ENCODE measurements around the gene PLEKHM3.
"Not testable (repeated sequence)": the region's sequence is repeated elsewhere in the genome, so short reads cannot be mapped to it uniquely, and the experiment has no call there.

Gene PLEKHM3

GRCh38 chr2:208037564-208038487 lies 12.5 kb upstream of the PLEKHM3 start:
- DNase-seq: no peak

GRCh38 chr2:208036357-208036756 lies 11.0 kb upstream of the PLEKHM3 start:
- no peak for DNase-seq

DNA sequence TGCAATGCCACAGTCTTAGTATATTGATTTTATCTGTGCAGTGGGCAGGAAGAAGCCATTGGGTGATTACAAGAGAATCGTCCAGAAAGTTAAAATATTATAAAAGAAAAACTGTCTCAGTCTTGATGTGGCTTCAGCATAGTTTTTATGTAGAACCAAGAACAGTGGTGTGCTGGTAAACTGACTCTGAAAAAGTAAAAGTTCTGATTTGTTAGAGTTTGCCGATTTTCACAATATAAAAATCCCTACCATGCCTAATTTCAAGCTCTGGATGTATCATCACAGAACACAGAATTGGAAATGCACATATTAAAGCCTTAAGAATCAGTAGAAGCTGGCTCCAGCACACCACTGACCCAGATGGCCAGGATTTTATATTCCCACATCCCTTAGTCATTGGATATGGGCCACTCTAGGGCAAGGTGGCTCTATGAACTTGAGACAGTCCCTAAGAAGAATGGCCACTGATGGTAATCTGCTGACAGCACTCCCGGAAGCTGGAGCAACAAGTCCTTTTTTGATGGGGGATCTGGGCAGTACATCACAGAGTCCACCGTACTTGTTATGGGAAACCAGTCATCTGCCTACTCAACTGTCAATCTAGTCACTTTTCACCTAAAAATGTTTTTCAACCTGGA lies 9.3 kb upstream of the PLEKHM3 start:
- DNase-seq: no peak

- DNase-seq: peak in 1 of 4 experiments; percentile 4
Measured at GRCh38 chr2:208033701-208034502, 8.6 kb upstream of the PLEKHM3 start.

GRCh38 chr2:208031608-208032019 lies 6.3 kb upstream of the PLEKHM3 start:
- no peak for DNase-seq

DNA sequence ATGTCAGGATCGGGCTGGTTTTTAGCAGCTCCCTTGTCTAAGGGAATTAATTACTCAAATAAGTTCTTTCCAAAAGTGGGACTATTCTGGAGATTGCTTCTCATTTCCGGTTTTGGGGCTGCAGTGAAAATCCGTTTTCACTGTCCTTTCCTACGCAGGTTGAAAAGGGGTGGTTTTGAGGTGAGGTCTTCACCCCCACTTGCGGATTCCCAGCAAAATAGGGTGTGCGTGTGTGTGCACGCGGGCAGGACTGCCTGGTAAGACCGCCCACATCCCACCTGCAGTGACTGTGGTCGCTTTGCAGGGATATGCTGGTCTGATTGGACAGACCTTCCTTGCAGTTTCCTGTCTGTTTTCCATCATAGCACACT lies 472 bp upstream of the PLEKHM3 start:
- DNase-seq: no peak

GRCh38 chr2:208024091-208024490 lies 1.2 kb downstream of the PLEKHM3 start:
- no peak for DNase-seq

DNA sequence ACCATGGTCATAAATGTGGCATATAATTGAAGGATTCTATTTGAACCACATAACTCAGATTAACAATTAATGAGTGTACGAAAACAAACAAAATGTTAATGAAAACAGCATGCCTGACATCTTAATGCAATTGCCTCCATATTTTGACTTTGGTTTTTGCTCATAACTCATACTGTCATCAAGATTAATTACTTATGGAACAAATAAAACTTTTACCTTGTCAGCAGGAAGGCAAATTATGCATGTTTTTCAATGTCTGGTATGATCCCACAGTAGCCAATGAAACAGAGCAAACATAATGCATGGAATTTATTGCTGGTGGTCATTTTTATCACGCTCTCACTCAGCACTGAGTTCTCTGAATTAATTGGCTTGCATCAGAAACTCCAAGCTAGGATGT lies 5.1 kb downstream of the PLEKHM3 start:
- no peak for DNase-seq

- not testable (repeated sequence) for DNase-seq
Measured at GRCh38 chr2:208018124-208018712, 7.1 kb downstream of the PLEKHM3 start.

DNA sequence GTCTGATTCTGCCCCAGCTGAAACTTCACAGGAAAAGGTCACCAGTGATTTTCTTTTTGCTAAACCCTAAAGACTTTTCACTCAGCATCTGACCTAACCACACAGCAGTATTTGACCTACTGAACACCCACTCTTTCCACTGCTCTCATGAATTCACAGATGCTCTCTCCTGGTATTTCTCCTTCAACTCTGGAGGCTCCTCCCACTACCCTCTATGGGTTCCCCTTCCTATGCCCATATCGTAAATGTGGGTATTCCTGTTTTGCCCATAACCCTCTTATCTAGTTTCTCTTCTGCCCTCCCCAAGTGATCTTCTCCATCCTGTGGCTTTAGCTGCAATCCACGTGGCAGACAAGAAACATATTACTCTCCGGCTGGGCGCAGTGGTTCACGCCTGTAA lies 7.6 kb downstream of the PLEKHM3 start:
- no peak for DNase-seq

DNA sequence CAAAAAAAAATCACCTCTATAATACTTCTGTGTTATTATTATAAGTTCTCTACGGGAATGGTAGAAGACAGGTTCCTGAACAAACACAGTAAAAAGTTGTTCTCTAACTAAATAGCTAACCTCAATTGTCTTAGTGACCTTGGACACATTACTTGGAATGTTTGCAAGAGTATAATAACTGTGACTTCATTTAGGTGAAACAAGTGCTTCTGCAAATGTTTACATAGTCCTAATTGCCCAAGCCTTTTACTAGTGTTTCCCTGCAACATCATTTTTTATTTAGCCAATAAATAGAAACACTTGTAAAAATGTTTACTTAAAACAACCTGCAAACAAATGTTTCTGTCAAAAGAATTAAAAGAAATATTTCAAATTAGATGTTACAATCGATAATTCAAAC lies 9.9 kb downstream of the PLEKHM3 start:
- no peak for DNase-seq

DNA sequence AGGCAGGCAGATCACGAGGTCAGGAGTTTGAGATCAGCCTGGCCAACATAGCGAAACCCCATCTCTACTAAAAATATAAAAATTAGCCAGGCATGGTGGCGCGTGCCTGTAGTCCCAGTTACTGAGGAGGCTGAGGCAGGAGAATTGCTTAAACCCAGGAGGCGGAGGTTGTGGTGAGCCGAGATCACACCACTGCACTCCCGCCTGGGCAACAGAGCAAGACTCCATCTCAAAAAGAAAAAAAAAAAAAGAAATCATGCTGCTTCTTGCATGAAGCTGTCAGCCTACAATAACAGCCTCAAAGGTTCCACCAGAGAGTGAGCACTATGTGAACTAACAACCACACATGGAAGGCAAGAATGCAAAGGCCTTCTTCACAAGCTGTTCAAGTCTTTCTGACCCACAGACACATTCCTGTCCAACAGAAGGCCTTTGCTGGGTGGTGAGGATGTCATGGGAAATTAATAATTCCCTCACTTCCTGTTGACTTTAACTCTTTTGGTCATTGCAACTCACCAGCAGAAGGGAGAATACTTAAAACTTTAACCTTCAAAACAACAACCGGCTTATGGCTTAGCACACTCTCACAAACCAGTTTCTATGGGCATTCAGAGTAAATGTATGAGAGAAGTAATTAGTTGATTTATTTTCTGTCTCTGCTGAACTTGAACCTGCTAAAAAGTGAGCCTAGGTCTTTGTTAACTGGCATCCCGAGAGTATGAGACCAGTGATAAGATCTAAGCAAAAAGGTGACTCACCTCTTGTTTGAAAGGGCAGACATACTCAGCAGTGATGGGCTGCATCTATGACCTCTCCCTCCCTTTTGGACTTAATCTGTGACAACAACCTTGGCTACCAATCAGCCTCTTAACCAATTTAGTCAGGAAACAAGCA lies 11.8 kb downstream of the PLEKHM3 start:
- no peak for DNase-seq

- no peak for DNase-seq
Measured at GRCh38 chr2:208012449-208012848, 12.9 kb downstream of the PLEKHM3 start.

- DNase-seq: no peak
Measured at GRCh38 chr2:208010506-208010905, 14.8 kb downstream of the PLEKHM3 start.

GRCh38 chr2:208006833-208007232 lies 18.5 kb downstream of the PLEKHM3 start:
- no peak for DNase-seq

- DNase-seq: no peak
Measured at GRCh38 chr2:208006337-208006736, 19.0 kb downstream of the PLEKHM3 start.

DNA sequence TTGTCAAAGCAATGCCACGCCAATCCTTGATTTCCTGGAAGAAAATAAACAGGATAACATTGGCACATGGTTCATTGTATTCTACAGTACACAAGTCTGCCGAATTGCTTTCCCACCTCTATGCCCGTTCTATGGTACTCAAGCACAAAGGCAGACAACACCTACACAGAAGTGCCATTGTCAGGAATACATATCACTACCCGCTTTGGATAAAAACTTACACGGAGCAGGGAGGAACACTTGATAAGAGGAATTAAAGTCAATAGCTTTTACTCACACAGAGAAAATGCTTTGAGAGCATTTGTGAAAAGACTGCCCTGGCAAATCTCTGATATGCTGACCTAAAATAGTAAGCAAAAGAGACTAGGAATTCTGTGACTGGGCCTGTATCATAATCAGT lies 23.4 kb downstream of the PLEKHM3 start:
- DNase-seq: no peak

DNA sequence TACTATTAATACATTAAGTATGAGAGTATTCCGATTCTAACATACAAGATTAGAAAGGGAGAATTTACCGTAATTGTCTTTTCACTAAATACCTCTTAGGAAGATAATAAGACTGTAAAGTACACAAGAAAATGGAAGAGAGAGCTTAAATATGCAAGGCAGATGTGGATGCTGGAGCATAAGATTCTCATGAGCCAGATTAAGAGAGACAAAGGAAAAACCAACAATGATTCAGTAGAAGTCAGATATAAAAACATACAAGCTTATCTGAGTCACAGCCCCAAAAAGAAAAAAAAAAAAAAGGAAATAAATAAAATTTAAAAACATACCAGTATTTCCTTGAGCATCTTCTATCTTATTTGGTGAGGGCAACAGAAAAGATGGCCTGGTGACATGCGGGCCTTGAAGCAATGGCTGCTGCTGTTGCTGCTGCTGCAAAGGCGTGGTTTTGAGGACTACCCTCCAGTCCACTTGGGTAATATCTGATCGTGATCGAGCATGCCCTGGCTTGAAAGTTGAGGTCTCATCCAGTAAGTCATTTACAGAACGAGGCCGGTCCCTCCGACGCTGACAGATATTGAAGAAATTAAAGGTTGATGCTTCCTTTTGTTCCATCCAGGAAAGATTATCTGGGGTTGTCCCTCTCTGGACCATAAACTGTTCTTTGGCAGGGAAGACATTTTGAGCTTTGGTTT lies 24.5 kb downstream of the PLEKHM3 start:
- no peak for DNase-seq

GRCh38 chr2:207996848-207997247 lies 28.5 kb downstream of the PLEKHM3 start:
- no peak for DNase-seq

GRCh38 chr2:207995887-207996286 lies 29.4 kb downstream of the PLEKHM3 start:
- no peak for DNase-seq

- no peak for DNase-seq
Measured at GRCh38 chr2:207993151-207993763, 32.1 kb downstream of the PLEKHM3 start.
